K562 (cell line): ENCODE data around the gene ODAD3.

ENCODE experiments used
- CTCF ChIP-seq, 3 experiments: IDR thresholded peaks in 2 of 3; conservative IDR thresholded peaks in 1 of 3; 2 replicates each; pipeline ENCODE4 v1.5.1; 2011 to 2012; ENCODE audit warnings: low read length in 3 of 3, mild to moderate bottlenecking in 3 of 3, control low read depth in 2 of 3, improper control_type of control experiment in 1 of 3, inconsistent platforms in 1 of 3, low read depth in 1 of 3, mixed read lengths in 1 of 3, moderate library complexity in 1 of 3; ENCODE audit not compliant: insufficient read depth in 2 of 3
- ELF2 ChIP-seq: fragments of 250-450 bp; sonication (Bioruptor Pico); IDR thresholded peaks from 2 replicates; pipeline ENCODE4 v1.5.0; 2021; ENCODE audit warnings: mild to moderate bottlenecking
- HNRNPLL ChIP-seq: fragments of 200-400 bp; formaldehyde crosslinking; IDR thresholded peaks from 2 replicates; pipeline ENCODE4 v1.6.1; 2017; ENCODE audit warnings: low read length, low read depth, mild to moderate bottlenecking; ENCODE audit not compliant: poor library complexity, severe bottlenecking
- JUND ChIP-seq, 2 experiments: IDR thresholded peaks; 2 replicates in 1 of 2; 3 replicates in 1 of 2; pipeline ENCODE4 v1.6.1; 2011; ENCODE audit warnings: borderline replicate concordance in 2 of 2, low read depth in 2 of 2, low read length in 2 of 2, improper control_type of control experiment in 1 of 2, missing biosample characterization in 1 of 2, missing genetic modification characterization in 1 of 2, missing genetic modification reagents in 1 of 2
- MAFG ChIP-seq: fragments of 450-650 bp; conservative IDR thresholded peaks from 2 replicates; pipeline ENCODE4 v1.6.1; 2016; ENCODE audit warnings: missing genetic modification characterization, missing compliant biosample characterization
- MXI1 ChIP-seq: IDR thresholded peaks from 2 replicates; pipeline ENCODE4 v1.6.1; 2011; ENCODE audit warnings: low read depth, mild to moderate bottlenecking, improper control_type of control experiment, low read length
- PRDM10 ChIP-seq: fragments of 450-650 bp; IDR thresholded peaks from 2 replicates; pipeline ENCODE4 v1.6.1; 2018; ENCODE audit not compliant: partially characterized antibody
- TCF7L2 ChIP-seq: fragments of 150-350 bp; IDR thresholded peaks from 2 replicates; pipeline ENCODE4 v1.6.1; 2016; ENCODE audit warnings: low read depth, mild to moderate bottlenecking, low read length, moderate library complexity
- TFAM ChIP-seq: fragments of 250-450 bp; sonication (Bioruptor Pico); conservative IDR thresholded peaks from 2 replicates; pipeline ENCODE4 v1.5.0; 2021; ENCODE audit warnings: mild to moderate bottlenecking, moderate library complexity
- ZFP36 ChIP-seq: fragments of 150-350 bp; IDR thresholded peaks from 2 replicates; pipeline ENCODE4 v1.6.1; 2018; ENCODE audit warnings: low read length, low read depth; ENCODE audit not compliant: partially characterized antibody
- ZFX ChIP-seq: sonication (generic); formaldehyde crosslinking; IDR thresholded peaks from 2 replicates; pipeline ENCODE4 v1.8.0; 2022; ENCODE audit warnings: mild to moderate bottlenecking, missing genetic modification reagents, moderate library complexity
- TF ChIP-seq, protein P1 (sequence below): sonication (generic); formaldehyde crosslinking; IDR thresholded peaks from 2 replicates; pipeline ENCODE4 v1.9.0; 2022; ENCODE audit warnings: mild to moderate bottlenecking, missing genetic modification reagents
- TF ChIP-seq, protein P2 (sequence below): sonication (generic); formaldehyde crosslinking; IDR thresholded peaks from 2 replicates; pipeline ENCODE4 v1.8.0; 2022; ENCODE audit warnings: missing genetic modification reagents, mild to moderate bottlenecking, borderline replicate concordance
- TF ChIP-seq, protein P3 (sequence below): fragments of 450-650 bp; IDR thresholded peaks from 2 replicates; pipeline ENCODE4 v1.6.1; 2016; ENCODE audit warnings: low read depth, mild to moderate bottlenecking, moderate library complexity

DNA sequence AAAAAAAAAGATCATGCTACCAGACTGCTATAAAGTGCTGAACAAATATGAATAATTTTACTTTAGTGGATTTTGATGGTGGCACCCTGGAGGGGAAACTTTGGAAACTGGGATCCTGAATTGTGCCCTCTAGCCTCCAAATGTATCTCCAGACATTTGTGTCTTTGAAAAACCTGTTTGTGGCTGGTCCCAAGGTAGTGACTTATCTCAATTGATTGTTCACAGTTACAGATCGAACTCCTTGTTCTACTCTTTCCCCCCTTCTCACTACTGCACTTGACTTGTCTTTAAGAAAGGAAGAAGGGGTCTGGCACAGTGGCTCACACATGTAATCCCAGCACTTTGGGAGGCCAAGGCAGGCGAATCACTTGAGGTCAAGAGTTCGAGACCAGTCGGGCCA lies 26.3 kb downstream of the ODAD3 start:
- TF ChIP-seq CTCF (IDR thresholded peaks at IDR 0.05 in 2 of 3, conservative IDR thresholded peaks at IDR 0.05 in 1 of 3; ENCODE audit: insufficient read depth in 2 of 3, low read depth in 1 of 3, low read length in 3 of 3) (no peak), MXI1 (no peak), PRDM10 (peak; percentile 81), MAFG (tag) (no peak), TCF7L2 (no peak), ELF2 (CRISPR knock-in tag) (no peak), JUND (IDR thresholded peaks at IDR 0.05; ENCODE audit: borderline replicate concordance, low read depth, low read length) (no peak), JUND (tag; IDR thresholded peaks at IDR 0.05; ENCODE audit: borderline replicate concordance, low read depth, low read length) (no peak), ZFX (CRISPR knock-in tag) (no peak), ZFP36 (no peak), HNRNPLL (no peak), TFAM (CRISPR knock-in tag) (no peak)
- TF ChIP-seq, protein P1, sequence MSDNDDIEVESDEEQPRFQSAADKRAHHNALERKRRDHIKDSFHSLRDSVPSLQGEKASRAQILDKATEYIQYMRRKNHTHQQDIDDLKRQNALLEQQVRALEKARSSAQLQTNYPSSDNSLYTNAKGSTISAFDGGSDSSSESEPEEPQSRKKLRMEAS: no peak
- TF ChIP-seq, protein P2, sequence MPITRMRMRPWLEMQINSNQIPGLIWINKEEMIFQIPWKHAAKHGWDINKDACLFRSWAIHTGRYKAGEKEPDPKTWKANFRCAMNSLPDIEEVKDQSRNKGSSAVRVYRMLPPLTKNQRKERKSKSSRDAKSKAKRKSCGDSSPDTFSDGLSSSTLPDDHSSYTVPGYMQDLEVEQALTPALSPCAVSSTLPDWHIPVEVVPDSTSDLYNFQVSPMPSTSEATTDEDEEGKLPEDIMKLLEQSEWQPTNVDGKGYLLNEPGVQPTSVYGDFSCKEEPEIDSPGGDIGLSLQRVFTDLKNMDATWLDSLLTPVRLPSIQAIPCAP (CRISPR knock-in tag): no peak
- TF ChIP-seq, protein P3, sequence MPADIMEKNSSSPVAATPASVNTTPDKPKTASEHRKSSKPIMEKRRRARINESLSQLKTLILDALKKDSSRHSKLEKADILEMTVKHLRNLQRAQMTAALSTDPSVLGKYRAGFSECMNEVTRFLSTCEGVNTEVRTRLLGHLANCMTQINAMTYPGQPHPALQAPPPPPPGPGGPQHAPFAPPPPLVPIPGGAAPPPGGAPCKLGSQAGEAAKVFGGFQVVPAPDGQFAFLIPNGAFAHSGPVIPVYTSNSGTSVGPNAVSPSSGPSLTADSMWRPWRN: no peak
